ENCODE measurements around the gene MYZAP.

The MYZAP gene, protein sequence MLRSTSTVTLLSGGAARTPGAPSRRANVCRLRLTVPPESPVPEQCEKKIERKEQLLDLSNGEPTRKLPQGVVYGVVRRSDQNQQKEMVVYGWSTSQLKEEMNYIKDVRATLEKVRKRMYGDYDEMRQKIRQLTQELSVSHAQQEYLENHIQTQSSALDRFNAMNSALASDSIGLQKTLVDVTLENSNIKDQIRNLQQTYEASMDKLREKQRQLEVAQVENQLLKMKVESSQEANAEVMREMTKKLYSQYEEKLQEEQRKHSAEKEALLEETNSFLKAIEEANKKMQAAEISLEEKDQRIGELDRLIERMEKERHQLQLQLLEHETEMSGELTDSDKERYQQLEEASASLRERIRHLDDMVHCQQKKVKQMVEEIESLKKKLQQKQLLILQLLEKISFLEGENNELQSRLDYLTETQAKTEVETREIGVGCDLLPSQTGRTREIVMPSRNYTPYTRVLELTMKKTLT

DNA sequence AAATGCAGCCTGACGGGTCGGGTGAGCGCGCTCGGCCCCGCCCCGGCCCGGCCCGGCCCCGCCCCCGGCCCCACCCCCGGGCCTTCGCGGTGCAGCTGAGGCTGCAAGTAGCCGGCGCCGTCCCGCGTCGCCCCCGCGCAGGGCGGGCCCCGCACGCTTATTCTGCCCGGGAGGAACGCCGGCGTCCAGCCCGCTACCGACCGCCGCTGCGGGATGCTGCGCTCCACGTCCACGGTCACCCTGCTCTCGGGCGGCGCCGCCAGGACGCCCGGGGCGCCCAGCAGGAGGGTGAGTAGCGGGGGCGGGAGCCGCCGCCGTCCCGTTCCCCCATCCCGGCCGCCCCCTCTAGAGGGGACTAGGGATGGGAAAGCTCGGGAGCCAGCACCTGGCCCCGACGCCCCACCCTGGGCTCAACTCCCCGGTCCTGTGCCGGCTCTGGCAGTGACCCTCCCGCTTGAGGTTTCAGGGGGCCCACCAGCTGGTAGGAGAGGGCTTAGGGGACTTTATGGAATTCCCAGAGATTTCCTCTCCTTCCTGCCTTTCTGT lies at the start of gene MYZAP:
TSS of gene MYZAP (plus strand) at position 83 of the 546 bp plus-strand sequence. CDS start at position 214, 131 bp downstream.
- no peak for DNase-seq

DNA sequence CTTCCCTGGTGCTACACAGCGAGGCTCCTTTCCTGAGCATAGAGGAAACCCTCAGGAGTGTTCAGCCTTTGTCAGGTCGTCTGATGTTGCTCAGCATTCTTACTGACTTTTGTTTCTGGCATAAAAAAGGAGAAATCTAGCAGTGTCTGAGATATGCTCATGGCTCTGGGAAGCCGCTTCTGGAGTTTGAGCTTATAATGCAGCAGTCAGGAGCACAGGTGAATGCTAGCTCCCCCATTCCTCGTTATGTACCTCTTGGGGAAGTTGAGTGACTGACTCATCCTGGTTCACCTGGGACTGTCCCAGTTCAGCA lies 49.2 kb upstream of the MYZAP start:
- DNase-seq = no peak

DNA sequence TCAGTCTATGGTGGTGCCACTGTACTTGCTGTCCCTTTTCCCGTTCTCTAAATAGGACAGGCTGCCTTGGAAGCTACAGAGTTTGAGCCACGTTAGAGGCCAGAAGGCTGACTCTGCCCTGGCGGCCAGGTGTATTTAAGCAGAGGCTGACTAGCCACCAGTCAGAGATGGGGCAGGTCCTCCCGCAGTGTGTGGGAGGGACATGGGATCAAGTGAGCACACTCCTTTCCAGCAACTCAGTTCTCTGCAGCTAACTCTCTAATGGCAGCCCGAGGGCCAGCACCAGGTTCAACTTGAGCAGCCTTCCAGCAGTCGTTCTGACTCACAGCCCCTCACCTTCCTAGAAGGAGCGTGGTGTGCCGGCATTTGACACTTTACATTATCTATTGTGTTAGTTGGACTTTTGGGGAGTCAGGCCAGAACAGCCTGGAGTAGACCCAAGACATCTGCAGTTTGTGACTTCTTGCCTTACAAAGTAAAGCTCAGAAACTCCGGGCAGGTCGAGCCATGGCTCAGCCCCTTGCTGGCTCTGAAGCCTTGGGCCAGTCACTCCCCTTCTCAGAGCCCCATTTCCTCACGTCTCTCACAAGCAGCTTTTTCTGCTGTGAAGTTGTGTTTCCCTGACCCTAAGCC lies 46.7 kb upstream of the MYZAP start:
- DNase-seq = no peak

DNA sequence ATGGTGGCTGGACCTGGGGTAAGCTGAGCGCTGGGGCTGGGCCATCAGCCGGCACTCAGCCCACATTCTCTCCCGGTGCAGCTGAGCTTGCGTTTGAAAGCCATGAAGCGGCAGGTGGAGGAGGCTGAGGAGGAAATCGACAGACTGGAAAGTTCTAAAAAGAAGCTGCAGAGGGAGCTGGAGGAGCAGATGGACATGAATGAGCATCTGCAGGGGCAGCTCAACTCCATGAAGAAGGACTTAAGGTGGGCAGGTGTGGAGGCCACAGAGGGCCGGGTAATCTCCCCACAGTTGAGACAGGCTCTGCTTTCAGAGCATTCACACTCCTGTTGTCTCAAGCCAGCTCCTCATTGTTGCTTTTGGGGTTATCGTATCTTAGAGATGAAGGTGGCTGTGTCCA lies 45.7 kb upstream of the MYZAP start:
- no peak for DNase-seq

DNA sequence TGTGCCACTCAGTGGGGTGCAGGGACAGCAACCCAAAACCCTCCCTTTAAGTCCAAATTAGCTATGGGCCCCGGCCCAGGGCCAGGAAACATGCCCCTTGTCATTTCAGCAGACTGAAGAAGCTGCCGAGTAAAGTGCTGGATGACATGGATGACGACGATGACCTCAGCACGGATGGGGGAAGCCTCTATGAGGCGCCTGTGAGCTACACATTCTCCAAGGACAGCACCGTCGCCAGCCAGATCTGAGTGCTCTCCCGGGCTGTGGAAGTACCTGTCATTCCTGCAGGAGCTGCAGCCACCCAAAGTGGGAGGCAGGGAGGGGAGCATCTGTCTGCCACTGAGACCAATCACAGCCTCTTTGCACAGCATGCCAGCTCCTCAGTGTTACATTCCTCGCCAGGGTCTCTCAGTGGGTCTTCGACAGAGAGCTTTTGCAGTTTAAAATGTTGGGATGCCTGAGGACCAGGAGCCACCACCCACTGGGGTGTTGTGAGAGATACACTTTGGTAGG lies 44.4 kb upstream of the MYZAP start:
- DNase-seq = no peak

DNA sequence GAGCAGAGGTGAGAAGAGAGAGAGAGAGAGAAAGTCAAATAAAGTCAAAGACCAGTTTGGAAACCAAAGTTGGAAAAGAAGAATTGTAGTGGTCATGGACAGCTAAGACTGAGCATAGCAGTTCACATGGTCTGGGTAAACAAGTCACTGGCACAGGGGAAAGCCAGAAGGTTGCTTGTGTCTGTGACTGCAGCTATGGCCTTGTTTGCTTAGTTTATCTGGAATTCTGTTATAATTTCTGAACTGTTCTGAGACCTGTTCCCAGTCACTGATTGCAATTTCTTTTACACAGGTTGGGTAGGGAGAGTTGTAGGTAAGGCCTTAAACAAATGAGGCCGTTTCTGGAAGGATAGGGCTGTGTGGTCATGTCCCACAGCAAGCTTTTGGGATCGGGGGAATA lies 43.4 kb upstream of the MYZAP start:
- DNase-seq = no peak

DNA sequence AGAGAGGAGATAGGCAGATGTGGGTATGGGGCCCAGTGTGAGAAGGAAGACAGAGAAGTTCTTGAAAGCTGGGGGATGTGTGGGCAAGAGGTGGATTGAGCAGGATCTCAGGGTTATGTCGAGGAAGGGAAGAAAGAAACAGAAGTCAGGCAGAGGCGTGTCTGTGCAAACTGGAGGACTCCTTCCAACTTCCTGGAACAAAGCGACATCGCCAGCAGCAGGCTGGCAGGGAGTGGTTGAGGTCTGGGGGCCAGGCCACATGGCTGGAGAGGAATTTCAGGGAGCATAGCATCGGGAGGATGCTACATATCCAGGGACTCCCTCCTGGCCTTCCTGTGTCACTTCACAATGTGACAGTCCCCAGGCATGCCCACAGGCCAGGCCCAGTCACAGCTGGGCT lies 42.9 kb upstream of the MYZAP start:
- DNase-seq = no peak

DNA sequence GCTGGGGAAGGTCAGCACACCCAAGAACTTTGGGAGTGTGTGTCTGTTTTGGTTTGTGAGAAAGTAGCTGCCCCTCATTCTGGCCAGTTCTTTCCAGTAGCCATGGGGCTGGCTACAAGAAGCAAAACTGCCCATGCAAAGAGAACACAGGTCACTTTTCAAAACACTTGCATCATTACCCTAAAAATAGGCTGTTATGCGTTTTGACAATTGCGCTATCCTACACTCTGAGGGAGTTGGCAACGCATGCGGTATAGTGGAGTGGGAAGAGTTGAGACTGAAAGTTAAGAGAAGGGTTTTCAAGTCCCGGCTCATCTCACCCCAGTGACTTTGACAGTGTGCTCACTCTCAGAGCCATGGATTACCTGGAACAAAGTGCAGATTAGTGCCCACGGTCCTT lies 41.8 kb upstream of the MYZAP start:
- DNase-seq = no peak

DNA sequence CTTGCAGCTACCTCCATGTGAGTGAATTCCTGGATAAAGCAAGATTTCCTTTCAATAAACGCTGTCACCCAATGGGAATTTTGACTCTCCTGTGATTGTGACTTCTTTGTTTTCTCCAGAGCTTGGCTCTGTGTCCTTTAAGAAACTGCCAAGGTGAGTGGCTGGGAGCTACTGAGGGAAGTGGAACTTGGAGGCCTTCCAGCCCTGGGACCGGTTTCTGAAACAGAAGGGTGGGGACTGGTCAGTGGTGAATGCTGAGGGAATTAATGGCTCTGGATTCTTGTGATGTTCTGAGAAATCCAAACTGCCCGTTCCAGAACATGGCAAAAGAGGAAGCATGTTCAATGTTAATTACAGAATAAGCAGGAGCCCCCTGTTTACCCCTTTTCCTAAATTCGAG lies 41.1 kb upstream of the MYZAP start:
- no peak for DNase-seq

DNA sequence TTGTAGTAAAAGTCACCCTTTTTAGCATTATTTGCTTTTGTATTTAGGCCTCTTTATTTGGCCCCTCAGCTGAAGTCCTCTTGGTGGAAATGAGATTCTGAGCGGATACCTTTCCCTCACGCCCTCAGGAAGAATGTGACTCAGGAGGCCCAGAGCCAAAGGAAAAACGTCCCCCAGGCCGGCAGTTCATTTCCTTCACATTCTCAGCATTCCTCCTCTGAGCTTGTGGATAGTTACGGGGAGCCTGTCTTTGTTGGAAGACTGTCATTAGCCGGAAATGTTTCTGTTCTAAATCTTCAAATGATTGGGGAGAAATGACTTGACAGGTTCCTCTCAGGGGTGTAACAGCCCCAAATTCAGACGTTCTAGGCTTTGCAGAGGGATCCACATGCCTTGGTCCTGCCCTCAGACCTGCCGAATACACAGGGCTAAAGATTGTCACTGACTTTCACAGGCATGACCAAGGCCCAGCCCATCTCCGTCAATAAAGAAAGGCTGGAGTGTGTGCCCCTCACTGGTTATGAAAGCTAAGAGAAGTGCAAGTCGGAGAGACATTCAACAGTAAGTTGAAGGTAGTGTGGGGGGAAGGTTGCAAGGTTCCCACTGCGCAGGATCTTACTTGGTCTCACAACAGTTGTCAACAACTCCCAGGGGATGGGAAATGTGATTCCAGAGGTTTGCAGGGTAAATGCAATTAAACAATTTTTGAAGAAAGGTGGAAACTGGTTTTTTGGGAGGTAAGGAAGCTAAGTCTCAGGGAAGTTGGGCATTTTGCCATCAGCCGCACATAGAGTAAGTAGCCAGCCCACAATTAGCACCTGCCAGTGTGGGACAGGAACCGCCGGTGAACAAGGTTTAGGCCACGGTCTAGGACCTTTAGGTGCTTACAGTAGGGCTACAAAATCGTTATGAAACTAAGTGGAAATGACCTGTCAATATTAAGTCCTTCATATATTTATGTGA lies 39.7 kb upstream of the MYZAP start:
- peak; percentile 58 for DNase-seq

DNA sequence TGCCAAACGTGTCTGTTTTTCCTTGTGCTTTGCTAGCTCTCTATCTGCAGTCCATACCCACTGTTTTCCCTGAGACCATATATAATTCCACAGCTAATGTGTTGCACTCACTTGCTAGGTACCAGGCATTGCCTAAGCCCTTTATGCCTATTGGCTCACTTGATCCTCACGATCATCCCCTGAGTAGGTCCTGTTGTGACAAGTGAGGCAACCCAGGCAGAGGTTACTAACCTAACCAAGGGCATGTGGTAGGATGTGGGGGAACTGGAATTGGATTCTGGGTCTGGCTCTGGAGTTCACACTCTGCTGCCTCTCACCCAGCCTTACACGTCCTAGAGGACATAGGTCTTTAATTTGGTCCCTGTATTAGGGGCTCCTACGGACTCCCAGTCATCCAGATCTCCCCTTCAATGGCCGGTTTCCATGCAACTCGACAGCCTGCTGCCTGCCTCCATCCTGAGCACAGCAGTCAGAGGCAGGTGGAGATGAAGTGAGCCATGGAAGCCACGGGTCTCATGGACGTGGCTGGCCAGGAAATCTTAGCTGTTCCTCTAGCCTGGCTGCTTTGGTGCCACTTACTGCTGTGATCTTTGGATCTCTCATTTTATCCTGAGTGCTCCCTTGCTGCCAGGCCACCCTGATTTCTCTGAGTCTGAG lies 38.9 kb upstream of the MYZAP start:
- DNase-seq = no peak

DNA sequence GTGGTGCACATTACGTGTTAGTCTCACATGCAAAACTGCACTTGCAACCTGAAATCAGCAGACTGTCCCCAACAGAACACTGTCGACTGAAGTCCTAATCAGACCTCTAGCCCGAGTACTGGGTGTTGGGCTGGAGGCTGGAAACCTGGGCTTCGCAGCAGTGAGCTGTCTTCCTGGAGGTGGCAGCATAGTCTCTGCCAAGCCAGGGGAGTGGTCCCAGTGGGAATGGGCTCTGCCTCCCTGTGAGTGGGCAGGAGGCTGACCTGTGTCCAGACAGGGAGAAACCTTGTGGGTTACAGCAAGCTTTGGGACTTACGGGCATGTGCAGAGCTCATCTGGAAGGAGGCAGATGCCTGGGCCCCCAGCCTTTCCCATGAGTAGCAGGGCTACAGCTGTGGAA lies 38.2 kb upstream of the MYZAP start:
- DNase-seq = no peak

DNA sequence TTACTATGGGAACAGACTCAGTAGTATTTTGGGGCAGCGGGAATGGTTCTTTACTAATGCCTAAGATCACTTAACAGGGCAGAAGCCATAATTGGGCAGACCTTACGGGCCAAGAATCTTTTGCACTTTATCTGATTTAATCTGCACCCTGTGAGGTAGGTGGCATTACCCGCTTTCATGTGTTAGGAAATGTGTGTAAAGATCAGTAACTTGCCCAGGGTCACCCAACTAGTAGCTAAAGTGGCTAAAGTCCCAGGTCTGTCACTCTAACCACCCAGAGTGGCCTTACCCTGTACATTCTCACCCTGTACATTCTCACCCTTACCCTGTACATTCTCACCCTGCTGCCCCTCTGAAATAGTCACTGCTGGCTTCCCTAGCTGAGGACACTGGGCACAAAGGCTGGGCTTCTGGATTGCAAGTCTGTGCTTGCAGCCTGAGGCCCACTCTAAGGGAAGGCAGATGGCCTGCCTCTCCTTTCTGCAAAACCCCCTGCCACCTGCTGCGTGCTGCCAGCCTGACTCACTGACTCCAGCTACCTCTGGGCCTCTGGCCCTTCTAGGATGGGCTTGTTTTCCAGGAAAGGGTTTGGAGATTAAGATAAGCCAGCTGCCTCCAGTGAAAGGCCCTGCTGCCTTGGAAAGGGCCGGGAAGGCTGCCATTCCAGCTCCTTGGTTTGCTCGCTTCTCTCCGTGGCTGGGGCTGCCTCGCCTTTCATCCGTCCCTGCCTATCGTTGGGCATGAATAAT lies 37.5 kb upstream of the MYZAP start:
- no peak for DNase-seq

DNA sequence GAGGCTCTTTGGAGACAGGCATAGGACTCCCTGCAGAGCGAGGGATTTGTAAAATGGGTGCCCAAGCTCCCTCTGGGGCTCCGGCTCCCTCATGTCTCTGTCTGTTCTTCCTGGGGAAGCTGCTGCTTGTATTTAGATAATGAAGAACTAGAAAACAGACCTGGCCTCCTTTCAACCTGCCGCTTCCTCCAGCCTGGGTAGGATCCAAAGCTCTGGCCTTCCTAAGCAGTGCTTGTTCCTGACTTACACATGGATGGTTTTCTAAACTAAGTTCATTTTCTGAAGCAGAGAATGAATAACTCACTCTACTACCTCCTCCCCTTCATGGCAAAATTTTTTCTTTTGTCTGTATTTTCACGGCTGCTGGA lies 36.9 kb upstream of the MYZAP start:
- DNase-seq = no peak

DNA sequence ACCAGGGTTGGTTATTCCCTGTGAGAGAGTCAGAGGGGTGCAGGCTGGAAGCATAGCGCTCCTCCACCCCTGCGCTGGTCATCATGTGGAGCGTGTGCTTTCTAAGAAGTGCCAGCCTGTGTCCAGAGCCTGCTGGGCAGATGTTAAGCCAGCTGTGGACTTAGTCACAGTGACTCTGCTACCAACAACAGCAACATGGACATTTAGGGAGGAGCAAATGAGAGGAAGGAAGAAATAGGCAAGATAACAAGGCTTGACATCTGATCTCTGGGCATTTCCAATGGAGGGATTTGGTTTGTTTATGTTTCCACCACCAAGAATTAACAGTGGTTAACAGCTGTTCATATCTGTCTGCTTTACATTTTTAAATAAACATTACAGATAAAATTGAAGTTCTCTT lies 36.4 kb upstream of the MYZAP start:
- no peak for DNase-seq

DNA sequence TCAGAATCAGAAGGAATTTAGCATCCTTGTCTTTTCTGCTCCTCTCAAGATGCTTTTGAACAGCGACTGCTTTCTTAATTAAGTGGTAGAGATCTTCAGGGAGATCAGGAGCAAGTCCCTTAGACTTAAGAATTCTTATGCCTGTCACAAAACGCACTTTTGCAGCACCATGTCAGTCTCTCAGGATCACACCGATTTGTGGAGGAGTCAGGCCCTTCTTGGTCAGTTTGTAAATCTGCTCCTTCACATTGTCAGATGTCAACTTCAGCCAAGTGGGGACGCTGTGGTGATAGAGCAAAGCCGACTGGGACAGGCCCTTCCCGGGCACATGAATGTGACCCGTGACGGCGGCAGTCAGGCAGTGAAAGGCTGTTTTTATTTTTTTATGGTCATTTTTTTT lies 35.7 kb upstream of the MYZAP start:
- DNase-seq = no peak

DNA sequence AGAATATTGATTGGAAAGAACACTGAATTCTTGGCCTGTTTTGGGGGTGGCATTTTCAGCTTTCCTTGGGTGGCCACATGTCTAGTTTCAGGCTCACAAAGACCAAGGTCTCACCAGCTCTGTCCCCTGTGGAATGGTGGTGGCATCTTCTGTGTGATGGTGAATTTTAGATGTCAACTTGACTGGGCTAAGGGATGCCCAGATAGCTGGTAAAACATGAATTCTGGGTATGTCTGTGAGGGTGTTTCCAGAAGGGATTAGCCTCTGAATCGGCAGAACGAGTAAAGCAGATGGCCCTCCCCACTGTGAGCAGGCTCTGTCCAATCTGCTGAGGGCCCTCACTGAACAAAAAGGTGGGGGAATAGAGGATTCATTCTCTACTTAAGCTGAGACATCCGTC lies 34.4 kb upstream of the MYZAP start:
- no peak for DNase-seq

DNA sequence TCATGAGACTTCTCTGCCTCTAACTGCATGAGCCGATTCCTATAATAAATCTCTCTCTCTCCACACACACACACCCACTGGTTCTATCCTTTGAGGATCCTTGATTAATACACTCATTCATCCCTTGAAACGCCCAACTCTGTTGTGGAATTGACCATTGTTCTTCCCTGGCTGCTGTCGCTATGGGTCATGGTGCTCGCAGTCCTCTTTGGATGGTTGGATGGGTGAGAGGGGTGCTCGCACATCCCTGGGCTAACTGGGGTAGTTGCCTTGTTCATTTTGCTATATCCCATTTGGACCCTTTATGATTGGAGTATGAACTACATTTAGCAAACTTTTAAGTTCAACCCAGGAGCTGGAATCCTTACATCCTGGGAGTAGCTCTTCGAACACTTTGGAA lies 33.9 kb upstream of the MYZAP start:
- DNase-seq = no peak

DNA sequence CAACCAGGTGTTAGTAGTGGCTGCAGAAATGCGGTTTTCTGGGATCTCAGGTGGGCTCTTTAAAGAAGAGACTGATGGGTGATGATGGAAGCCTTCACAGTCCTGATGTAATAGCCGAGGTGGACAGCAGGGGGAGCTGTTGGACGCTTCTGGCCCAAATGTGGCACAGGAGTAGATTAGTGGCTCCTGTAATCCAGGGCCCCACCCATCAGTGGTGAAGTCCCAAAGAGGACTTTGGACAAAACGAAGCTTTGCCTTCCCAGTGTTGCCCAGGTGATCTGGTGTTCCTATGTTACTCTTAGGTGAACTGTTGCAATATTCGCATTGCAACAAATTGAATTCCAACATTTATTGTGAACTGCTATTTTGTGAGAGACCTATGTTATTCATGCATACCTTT lies 31.8 kb upstream of the MYZAP start:
- DNase-seq = peak; percentile 31

DNA sequence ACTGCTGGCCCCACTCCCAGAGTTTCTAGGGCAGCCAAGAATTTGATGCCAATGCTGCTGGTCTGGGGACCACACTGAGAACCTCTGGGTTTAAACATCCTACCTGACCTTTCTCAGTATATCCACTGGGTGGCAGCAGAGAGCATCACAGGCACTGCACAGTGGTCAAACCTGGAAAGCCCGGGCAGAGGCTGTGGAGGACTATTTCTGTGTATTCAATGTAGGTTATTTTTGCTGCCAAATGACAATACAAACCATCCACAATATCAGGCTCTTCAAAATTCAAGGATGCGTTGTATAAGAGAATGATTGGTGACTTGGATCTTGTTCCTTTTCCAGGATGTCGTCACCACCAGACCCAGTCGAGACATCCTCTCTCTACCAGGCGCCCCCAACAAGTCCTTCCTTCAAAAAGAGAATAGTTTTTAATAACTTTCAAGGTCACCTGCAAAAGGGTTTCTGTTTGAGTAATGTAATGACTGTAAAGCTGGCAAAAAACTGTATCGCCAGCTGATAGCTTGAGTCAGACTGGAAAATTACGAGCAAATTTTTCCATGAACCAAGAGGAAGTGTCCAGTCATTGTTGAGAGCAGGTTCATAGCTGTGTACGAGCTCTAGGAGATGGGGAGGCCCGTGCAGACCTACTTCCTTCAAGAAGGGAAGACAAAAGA lies 30.5 kb upstream of the MYZAP start:
- peak; percentile 54 for DNase-seq

DNA sequence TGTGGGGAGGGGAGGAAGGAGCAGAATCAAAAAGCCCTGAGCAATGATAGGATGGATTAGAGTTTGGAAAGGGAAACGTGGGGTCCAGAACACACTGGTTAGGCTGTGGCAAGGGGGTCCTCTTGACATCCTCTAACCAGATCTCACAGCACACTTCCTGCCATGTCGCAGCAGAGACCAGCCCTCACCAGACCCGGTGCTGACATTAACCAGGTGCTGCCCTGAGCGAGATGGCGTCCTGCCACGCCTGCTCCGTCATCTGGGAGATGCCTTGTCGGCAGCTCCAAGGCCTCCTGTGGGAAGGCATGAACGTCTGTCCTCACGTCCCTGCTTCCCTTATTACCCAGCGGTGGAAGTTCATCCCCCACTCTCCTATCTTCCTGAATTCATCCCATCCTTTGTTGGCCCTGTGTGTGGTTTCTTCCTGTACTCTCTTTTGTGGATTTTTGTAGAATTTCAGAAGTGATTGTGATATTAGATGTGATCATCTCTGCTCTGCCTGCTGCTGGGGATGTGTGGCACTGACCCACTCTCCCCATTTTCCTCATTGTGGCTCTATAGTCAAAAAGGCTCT lies 29.4 kb upstream of the MYZAP start:
- no peak for DNase-seq
